Measurements from ENCODE around the gene WRAP53.

DNA sequence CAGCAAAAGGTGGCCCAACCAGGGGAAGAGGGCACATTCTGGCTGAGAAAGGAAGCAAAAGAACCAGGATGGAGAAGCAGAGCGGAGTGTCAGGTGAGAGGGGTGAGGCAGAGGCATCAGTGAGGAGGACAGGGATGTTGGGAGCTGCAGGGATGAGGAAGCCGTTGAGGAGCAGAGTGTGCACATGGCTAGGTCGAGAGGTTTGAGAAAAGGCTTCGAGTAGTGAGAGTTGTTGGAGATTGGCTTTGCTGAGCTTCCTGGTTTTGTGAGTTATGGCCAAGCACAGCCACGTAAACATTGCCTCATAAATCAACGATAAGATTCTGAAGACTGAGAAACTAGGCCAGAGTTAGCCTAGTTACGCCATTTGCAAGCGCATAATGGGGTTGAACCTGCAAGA is 56.1 kb downstream of the WRAP53 start:
- TF ChIP-seq MZF1 (CRISPR knock-in tag; IDR thresholded peaks at IDR 0.05; ENCODE audit: borderline replicate concordance) (no peak), POLR2A (IDR thresholded peaks at IDR 0.05; ENCODE audit: insufficient read depth in 1 of 2, low read depth in 2 of 2, low read length in 2 of 2) (no peak)
